ENCODE data around the gene MAMLD1.

- TF ChIP-seq GATA2 (IDR thresholded peaks at IDR 0.05; ENCODE audit: low read depth, low read length) (no peak), GATA3 (IDR thresholded peaks at IDR 0.05; ENCODE audit: low read depth, low read length) (no peak)
Observed at GRCh38 chrX:150446995-150447394, 83.9 kb downstream of the MAMLD1 start.
